Peyer's patch (tissue), 4 donors: ENCODE results near the gene NBEAL2. TPM values are rescaled to one million over a fixed set of nuclear protein-coding genes. Genes with fewer than 3 reads are reported as not detected.
A peak's percentile ranks its signal among the peaks of the same experiment; 100 is the strongest.

Experiments
- DNase-seq, 3 donors: peaks; one replicate each; pipeline ENCODE4 v3.0.0-alpha.2; 2017 to 2019
- H3K27ac ChIP-seq, 4 donors: fragments of 200-600 bp; sonication (generic); one replicate each; pipeline ENCODE4 v1.5.1; 2016 to 2019
- H3K27me3 ChIP-seq, 2 donors: fragments of 200-600 bp; sonication (generic); one replicate each; pipeline ENCODE4 v1.5.1; 2019
- H3K36me3 ChIP-seq, 3 donors: fragments of 200-600 bp; sonication (generic); one replicate each; pipeline ENCODE4 v1.5.1; 2016 to 2019
- H3K4me1 ChIP-seq, 4 donors: fragments of 200-600 bp; sonication (generic); one replicate each; pipeline ENCODE4 v1.5.1; 2016 to 2019
- H3K4me3 ChIP-seq, 4 donors: fragments of 200-600 bp; sonication (generic); 1 replicate in 3 of 4; 2 replicates in 1 of 4; pipeline ENCODE4 v1.5.1; 2016 to 2019; ENCODE audit warnings: mild to moderate bottlenecking in 1 of 4
- H3K9me3 ChIP-seq, 4 donors: fragments of 200-600 bp; sonication (generic); one replicate each; pipeline ENCODE4 v1.5.1; 2016 to 2019; ENCODE audit warnings: mild to moderate bottlenecking in 1 of 4
- CTCF ChIP-seq, 6 experiments: fragments of 450-650 bp in 4 of 6; fragments of 200-600 bp in 2 of 6; sonication (generic) in 1 of 6; IDR thresholded peaks; one replicate each; pipeline ENCODE4 v1.5.1; 2017 to 2019; ENCODE audit warnings: antibody characterized with exemption in 6 of 6, mild to moderate bottlenecking in 3 of 6, moderate library complexity in 1 of 6
- POLR2A ChIP-seq, 2 donors: fragments of 450-650 bp; IDR thresholded peaks; one replicate each; pipeline ENCODE4 v1.5.1; 2017; ENCODE audit warnings: antibody characterized with exemption in 2 of 2, mild to moderate bottlenecking in 2 of 2, moderate library complexity in 2 of 2
- total RNA-seq, 4 donors: library from RNA; depleted of rRNA; stranded (reverse); fragments of >200 nt; gene quantifications; one replicate each; pipeline ENCODE4 v1.1.0, GENCODE V29; 2016

Gene NBEAL2
- total RNA-seq, 4 donors from 2014 or later: 111 to 304 (median 229) TPM

- Histone ChIP-seq H3K4me3 (no peak overlapping the region), H3K36me3 (no peaks in the 10 kb centered on the region), H3K4me1 (peaks cover 12 to 90% (median 35%) of the 10 kb centered on the region in 4 donors), H3K9me3 (no peaks in the 10 kb centered on the region), H3K27ac (peak overlapping the region in 1 of 4 donors; percentile 61), H3K27me3 (no peaks in the 10 kb centered on the region)
- no peak for TF ChIP-seq POLR2A (IDR thresholded peaks at IDR 0.05)
- TF ChIP-seq CTCF (IDR thresholded peaks at IDR 0.05): no peak
- no peak for DNase-seq
These were observed 26.7 kb upstream of the NBEAL2 start for GRCh38 chr3:46952813-46953212.

GRCh38 chr3:46953234-46954010 is 26.0 kb upstream of the NBEAL2 start:
- no peaks in the 10 kb centered on the region for H3K27me3 ChIP-seq
- no peaks in the 10 kb centered on the region for H3K9me3 ChIP-seq
- TF ChIP-seq CTCF (IDR thresholded peaks at IDR 0.05) (no peak), POLR2A (IDR thresholded peaks at IDR 0.05) (no peak)
- peak overlapping the region in 2 of 4 donors; percentile 22 to 61 for H3K27ac ChIP-seq
- H3K36me3 ChIP-seq: no peaks in the 10 kb centered on the region
- no peak overlapping the region for H3K4me3 ChIP-seq
- H3K4me1 ChIP-seq: peaks cover 12 to 91% (median 31%) of the 10 kb centered on the region in 4 donors
- peak in 1 of 3 donors; percentile 16 for DNase-seq

GRCh38 chr3:46954178-46954577 is 25.3 kb upstream of the NBEAL2 start:
- DNase-seq: peak in 1 of 3 donors; percentile 23
- no peaks in the 10 kb centered on the region for H3K27me3 ChIP-seq
- H3K36me3 ChIP-seq: no peaks in the 10 kb centered on the region
- TF ChIP-seq CTCF (IDR thresholded peaks at IDR 0.05): no peak
- H3K27ac ChIP-seq: peak overlapping the region in 2 of 4 donors; percentile 22 to 61
- H3K4me1 ChIP-seq: peaks cover 12 to 91% (median 25%) of the 10 kb centered on the region in 4 donors
- H3K9me3 ChIP-seq: no peaks in the 10 kb centered on the region
- H3K4me3 ChIP-seq: no peak overlapping the region

GRCh38 chr3:46955157-46955556 is 24.3 kb upstream of the NBEAL2 start:
- DNase-seq: peak in 1 of 3 donors; percentile 19
- peak overlapping the region in 3 of 4 donors; percentile 2 to 23 (median 8) for H3K27ac ChIP-seq
- H3K4me3 ChIP-seq: no peak overlapping the region
- no peaks in the 10 kb centered on the region for H3K27me3 ChIP-seq
- H3K4me1 ChIP-seq: peaks cover 9 to 91% (median 20%) of the 10 kb centered on the region in 4 donors
- no peaks in the 10 kb centered on the region for H3K9me3 ChIP-seq
- H3K36me3 ChIP-seq: no peaks in the 10 kb centered on the region
- TF ChIP-seq CTCF (IDR thresholded peaks at IDR 0.05) (no peak), POLR2A (IDR thresholded peaks at IDR 0.05) (no peak)

GRCh38 chr3:46955801-46956259 is 23.6 kb upstream of the NBEAL2 start:
- no peaks in the 10 kb centered on the region for H3K9me3 ChIP-seq
- H3K27me3 ChIP-seq: no peaks in the 10 kb centered on the region
- H3K4me1 ChIP-seq: peaks cover 7 to 91% (median 23%) of the 10 kb centered on the region in 4 donors
- TF ChIP-seq CTCF (IDR thresholded peaks at IDR 0.05): no peak
- TF ChIP-seq POLR2A (IDR thresholded peaks at IDR 0.05): no peak
- H3K4me3 ChIP-seq: no peak overlapping the region
- DNase-seq: peak in 1 of 3 donors; percentile 21
- H3K36me3 ChIP-seq: no peaks in the 10 kb centered on the region
- peak overlapping the region in 2 of 4 donors; percentile 2 to 23 for H3K27ac ChIP-seq
